ENCODE data around the gene COG4.

GRCh38 chr16:70430667-70431536 lies 92.5 kb downstream of the COG4 start:
- TF ChIP-seq CTCF (conservative IDR thresholded peaks at IDR 0.05; ENCODE audit: low read depth, low read length) (no peak), EZH2phosphoT487 (IDR thresholded peaks at IDR 0.05; ENCODE audit: borderline replicate concordance, low read length) (no peak)
